K562 (cell line): ENCODE results near the gene CDX1.

Experiments used
- CBFA2T2 ChIP-seq: fragments of 450-650 bp; conservative IDR thresholded peaks from 2 replicates; pipeline ENCODE4 v1.6.1; 2017; ENCODE audit warnings: mild to moderate bottlenecking
- JUN ChIP-seq, 2 experiments: sonication (generic) in 1 of 2; formaldehyde crosslinking in 1 of 2; IDR thresholded peaks; 2 replicates each; pipeline versions ENCODE4 v1.6.1 to v1.8.0; 2012 to 2022; ENCODE audit warnings: borderline replicate concordance in 2 of 2, mild to moderate bottlenecking in 2 of 2, improper control_type of control experiment in 1 of 2, low read depth in 1 of 2, low read length in 1 of 2, missing genetic modification reagents in 1 of 2
- JUND ChIP-seq, 2 experiments: IDR thresholded peaks; 2 replicates in 1 of 2; 3 replicates in 1 of 2; pipeline ENCODE4 v1.6.1; 2011; ENCODE audit warnings: borderline replicate concordance in 2 of 2, low read depth in 2 of 2, low read length in 2 of 2, improper control_type of control experiment in 1 of 2, missing biosample characterization in 1 of 2, missing genetic modification characterization in 1 of 2, missing genetic modification reagents in 1 of 2
- MYC ChIP-seq, 2 experiments: fragments of 250-450 bp in 1 of 2; sonication (Bioruptor Pico) in 1 of 2; IDR thresholded peaks; 2 replicates each; pipeline versions ENCODE4 v1.5.1 to v1.6.1; 2012 to 2021; ENCODE audit warnings: low read depth in 2 of 2, borderline replicate concordance in 1 of 2, improper control_type of control experiment in 1 of 2, low read length in 1 of 2, mild to moderate bottlenecking in 1 of 2, moderate library complexity in 1 of 2
- POLR2A ChIP-seq: fragments of 450-650 bp; conservative IDR thresholded peaks from 2 replicates; pipeline ENCODE4 v1.6.1; 2016

DNA sequence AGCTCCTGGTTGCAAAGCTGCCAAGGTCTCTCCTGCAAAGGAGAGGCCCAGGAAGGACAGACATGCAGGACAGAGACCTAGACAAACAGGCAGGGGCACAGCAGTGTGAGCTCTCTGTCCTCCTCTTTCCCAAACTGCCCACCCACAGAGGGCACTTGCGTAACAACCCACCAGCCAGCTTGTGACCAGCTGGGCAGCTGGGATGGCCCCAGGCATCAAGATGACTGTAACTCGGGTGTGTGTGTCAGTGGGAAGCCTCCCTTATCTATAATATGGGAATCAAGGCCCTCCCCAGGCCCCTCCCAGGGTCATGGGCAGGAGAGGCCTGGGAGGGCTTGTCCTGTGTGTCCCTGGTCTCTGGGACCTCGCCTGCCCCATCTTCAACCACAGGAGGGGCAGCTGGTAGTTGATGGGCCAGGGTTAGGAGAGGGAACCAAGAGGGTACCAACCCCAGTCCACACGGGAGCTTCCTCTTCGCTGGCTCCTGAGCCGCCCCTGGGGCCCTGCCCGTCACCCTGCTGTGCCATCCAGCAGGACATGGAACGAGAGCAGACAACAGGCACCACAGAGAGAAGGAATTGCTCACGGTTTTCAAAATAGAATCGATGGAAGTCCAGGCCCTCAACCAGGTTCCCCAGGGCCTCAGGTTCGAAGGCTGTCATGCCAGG lies 61.2 kb downstream of the CDX1 start:
- TF ChIP-seq JUN (IDR thresholded peaks at IDR 0.05; ENCODE audit: borderline replicate concordance, low read depth, low read length) = no peak
- TF ChIP-seq JUN (CRISPR knock-in tag; IDR thresholded peaks at IDR 0.05; ENCODE audit: borderline replicate concordance) = no peak
- TF ChIP-seq MYC (IDR thresholded peaks at IDR 0.05; ENCODE audit: low read depth, low read length) = no peak
- no peak for TF ChIP-seq MYC (CRISPR knock-in tag; IDR thresholded peaks at IDR 0.05; ENCODE audit: borderline replicate concordance, low read depth)
- TF ChIP-seq POLR2A = no peak
- no peak for TF ChIP-seq CBFA2T2
- TF ChIP-seq JUND (IDR thresholded peaks at IDR 0.05; ENCODE audit: borderline replicate concordance, low read depth, low read length) = no peak
- TF ChIP-seq JUND (tag; IDR thresholded peaks at IDR 0.05; ENCODE audit: borderline replicate concordance, low read depth, low read length) = no peak
